RCC 7860 (cell line): Measurements from ENCODE around the gene CDH20.

Experiments used
- DNase-seq: peaks from one replicate; pipeline ENCODE4 v3.0.0-alpha.2; 2015; ENCODE audit warnings: low spot score
- FAIRE-seq: peaks from 2 replicates; lab custom pipeline; 2012; peaks lifted over from hg19 to GRCh38; lab: Jason Lieb, UNC

The CDH20 gene

DNA sequence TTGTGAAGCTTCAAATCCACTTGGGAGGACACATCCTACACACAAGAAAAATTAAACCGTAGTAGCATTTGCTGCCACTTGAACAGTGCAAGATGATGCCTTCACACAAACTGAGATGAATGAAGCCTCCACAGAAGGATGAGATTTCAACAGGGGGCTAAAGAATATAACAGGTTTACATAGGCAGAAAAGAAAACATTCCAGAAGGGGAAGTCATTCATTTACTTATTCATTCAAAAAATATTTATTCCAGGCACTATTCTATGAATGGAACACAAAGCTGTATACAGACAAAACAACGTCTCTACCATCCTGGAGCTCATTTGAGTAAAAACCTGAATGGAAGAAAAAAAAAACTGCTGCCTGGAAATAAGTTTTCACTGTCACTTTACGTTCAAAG, 170.5 kb downstream of the CDH20 start:
- no peak for FAIRE-seq
- no peak for DNase-seq

DNA sequence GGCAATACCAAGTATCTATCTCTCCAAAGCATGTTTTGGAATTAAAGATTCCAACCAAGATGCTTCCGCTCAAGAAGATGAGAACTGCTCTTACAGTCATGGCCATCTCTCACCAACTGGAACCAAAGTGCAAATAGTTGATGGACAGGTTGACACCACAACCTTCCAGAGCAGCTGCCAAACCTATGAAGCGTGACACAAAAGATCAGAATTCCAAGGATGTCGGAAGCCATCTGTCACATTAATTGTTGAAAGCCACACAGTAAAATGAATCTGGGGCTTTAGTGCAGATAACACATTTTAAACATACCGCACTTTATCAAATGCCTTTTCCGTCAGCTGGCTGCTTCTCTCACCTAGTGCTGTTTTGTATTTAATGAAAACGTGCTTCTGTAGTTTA, 195.7 kb downstream of the CDH20 start:
- DNase-seq (peak; percentile 66), FAIRE-seq (peak; percentile 78)

DNA sequence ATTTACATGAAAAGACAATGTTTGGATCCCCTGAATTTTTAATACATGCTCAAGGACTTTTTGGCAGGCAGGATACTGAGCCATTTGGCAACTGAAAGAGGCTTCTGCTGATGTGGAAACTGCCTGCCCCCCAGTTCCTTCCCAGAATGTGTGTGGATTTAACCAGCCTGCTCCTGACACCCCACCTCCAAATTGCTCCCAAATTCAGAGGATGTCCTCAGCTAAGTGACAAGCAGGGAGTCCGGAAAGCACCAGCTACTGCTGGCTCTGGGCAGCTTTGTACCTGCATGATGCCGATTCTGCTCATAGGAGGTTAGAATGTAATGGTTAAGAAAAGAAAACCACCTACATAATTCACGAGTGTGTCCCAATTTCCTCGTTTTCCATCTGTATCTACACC, 197.5 kb downstream of the CDH20 start:
- FAIRE-seq (no peak), DNase-seq (no peak)

DNA sequence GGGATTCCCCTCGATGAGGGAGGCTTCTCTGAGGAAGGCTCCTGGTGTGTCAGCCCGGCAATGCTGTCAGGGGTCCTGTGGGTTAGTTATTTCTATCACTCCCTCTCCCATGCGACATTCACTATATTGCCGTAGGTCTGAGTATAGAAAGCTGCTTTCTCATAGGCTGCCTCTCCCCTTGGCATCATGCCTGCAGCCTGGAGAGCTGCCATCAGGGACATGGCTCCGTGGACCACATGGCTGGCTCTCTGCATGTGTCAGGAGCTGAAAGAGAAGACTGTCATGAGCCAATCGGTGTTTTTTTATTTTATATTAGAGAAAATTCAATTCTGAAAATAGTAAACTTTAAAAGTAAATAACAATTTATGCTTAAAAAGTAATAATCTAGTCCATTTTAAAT, 198.0 kb downstream of the CDH20 start:
- DNase-seq = no peak
- FAIRE-seq = no peak

DNA sequence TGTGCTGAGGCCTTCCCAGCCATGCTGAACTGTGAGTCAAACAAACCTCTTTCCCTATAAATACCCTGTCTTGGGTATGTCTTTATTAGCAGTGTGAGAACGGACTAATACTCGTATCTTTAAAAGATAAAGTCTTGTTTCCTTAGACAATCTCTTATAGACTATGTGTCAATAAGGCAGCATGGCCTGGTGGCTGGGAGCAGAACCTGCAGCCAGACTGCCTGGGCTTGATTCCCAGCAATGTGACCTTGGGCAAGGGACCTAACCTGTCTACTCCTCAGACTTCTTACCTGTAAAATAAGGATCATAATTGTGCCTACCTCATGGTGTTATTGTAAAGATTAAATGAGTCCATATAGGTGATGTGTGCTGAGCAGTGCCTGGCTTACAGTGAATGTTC, 198.7 kb downstream of the CDH20 start:
- no peak for FAIRE-seq
- DNase-seq = no peak

DNA sequence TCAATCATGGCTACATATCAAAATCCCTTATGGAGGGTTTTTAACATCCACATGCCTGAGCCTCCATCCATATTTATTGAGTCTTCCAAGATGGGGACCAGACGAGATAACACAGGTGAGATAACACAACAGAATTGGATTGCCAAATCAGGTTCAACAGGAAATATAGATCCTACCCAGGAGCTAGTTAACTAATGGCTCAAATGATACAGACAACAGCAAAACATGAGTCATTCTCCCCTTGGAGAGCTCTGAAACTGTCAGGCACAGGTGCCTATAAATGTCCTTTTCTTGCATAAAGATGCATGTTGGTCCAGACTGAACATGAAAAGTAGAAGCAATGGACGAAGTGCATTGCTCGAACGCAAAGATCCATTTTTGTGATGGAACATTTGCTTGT, 202.2 kb downstream of the CDH20 start:
- DNase-seq (no peak), FAIRE-seq (no peak)

DNA sequence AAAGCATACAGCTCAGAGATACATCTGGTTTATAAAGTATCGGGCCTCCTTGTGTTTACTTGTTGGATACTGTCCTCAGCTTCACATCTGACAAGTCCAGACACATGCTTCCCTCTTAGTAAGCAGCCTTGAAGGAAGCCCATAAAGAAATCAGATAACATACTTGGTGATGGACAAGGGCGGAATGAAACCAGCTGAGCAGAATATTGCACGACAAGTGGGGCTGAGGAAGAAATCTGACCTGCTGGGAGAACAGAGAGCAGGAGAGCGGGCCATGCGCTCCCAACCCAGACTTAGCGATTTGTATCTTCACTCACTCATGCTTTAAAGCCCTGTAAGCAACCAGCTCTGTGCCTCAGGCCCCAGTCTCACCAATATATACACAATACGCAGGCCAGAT, 208.4 kb downstream of the CDH20 start:
- FAIRE-seq (no peak), DNase-seq (no peak)

DNA sequence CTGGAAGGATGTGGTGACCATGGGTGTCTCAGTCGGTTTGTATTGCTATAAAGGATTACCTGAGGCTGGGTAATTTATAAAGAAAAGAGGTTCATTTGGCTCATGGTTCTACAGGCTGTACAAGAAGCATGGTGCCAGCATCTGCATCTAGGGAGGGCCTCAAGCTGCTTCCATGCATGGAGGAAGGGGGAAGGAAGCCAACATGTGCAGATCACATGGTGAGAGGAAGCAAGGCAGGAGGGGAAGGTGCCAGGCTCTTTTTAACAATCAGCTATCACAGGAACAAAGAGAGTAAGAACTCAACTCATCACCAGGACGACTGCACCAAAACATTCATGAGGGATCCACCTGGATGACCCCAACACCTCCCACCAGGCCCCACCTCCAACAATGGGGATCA, 209.4 kb downstream of the CDH20 start:
- DNase-seq (no peak), FAIRE-seq (no peak)

DNA sequence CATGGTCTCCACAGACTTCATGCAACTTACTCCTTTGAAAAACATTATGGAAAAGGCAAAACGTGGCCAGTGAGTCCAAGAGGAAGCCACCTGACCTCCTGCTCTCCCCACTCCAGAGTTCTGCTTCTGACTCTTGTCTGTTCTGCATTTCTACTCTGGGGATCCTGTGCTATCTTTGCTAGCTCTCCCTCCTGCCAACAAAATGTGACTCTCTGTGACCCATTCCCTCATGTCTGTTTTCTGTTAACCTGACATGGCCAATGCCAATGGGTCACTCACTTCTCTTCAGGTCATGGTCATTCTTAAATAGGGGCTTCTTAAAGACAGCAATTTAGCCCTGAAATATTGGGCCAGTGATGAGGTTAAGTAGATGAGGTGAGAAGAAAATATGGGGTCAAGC, 210.3 kb downstream of the CDH20 start:
- no peak for DNase-seq
- no peak for FAIRE-seq

DNA sequence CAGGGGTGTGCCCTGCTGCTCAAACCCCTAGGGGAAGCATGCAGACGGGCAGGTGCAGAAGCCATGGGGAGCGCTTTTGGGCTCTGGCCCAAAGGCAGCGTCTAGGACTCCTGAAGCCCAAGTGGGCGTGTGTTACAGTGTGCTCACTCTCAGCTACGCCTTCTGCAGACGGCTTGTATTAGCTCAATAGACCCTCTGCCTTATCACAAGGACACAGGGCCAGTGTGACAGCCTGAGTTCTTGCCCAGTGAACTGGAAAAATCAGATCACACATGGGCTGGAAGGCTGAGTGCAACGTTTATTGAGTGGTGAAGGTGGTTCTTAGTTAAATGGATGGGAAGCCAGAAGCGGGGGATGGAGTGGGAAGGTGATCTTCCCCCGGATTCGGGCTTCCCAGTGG, 210.9 kb downstream of the CDH20 start:
- DNase-seq (no peak), FAIRE-seq (no peak)

DNA sequence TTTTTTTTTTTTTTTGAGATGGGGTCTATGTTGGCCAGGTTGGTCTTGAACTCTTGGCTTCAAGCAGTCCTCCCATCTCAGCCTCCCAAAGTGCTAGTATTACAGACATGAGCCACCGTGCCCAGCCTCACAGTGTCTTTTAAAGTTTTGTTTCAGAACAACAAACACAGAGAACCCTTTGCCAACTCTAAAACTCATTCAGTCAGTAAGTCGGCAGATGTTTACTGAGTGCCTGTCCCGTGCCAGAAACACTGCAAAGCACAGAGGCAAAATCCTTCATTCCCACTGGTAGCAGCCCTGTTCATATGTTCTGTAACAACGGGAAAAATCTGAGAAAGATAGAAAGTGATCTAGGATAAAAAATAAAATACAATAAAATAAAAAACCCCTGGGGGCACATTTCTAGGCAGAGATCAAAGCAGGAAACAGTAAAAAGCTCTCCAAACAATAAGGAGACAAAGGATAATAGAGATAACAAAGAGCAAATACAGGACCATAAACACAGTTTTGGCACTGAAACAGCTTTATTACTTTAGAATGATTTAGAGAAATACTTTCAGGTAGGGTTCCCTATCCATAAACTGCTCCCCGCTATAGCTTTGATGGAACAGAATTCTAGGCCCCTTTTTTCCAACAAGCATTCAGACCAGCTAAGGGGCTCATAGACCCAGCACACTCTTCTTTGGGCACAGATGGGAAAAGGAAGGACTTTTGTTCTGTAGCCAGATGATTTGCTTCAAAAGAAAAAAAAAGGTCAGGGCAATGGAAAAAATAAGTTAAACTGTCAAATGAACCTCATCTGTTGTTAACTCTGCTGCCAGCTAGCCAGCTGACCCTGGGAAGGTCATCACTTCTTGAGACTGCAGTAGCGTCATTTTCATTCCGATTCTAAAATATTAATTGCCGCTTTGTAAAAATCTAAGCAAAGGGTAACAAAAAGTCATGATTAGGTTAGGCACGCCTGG, 212.3 kb downstream of the CDH20 start:
- FAIRE-seq = no peak

DNA sequence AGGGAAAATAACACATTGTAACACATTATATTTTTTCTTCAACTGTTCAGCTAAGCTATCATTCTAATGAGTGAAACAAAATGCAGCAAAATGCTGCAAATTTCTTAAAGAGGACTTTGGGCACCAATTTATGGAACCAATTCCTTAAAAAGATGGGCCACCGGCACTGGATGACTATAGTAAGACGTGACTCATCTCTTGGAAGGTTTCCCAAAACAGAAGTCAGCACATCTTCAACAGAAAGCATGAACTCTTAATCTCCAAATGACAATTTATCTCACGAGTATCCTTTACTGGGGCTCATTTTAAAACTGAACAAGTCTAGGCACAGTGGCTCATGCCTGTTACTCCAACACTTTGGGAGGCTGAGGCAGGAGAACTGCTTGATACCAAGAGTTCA, 213.4 kb downstream of the CDH20 start:
- DNase-seq (peak; percentile 10), FAIRE-seq (no peak)

More for the DNA sequence above, 212.3 kb downstream of the CDH20 start:
- no peak for DNase-seq

DNA sequence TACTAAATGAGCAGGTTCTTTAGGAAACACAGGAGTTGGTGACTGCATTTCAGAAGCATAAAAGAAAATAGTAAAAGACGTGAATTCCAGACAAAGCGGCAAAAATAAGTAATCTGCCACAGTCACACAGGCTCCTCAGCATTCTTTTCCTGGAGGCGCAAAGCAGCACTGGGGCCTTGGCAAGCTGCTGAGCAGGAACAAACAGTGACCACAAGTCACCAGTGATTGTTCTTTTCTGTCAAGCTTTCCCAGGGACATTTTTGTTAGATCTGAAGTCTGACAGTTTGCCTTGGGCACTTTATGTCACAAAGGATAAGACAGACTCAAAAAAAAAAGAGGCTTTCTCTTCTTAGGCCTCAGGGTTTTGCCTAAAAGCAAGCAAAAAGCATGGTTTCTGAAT, 216.2 kb downstream of the CDH20 start:
- DNase-seq (no peak), FAIRE-seq (no peak)

DNA sequence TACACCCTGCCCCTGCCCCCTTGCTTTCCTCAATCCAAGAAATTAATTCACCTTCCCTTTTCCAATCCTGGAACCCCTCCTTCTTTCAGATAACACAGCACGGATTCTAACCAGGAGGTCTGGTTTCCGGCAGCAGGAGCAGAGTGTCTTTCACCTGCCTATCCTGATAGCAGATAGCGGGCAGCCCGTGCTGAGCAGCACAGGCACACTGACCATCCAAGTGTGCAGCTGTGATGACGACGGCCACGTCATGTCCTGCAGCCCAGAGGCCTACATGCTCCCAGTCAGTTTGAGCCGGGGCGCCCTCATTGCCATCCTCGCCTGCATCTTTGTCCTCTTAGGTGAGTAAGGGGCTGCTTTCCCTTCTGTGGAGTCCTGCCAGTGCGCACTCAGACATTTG, 216.7 kb downstream of the CDH20 start:
- FAIRE-seq = no peak
- no peak for DNase-seq

DNA sequence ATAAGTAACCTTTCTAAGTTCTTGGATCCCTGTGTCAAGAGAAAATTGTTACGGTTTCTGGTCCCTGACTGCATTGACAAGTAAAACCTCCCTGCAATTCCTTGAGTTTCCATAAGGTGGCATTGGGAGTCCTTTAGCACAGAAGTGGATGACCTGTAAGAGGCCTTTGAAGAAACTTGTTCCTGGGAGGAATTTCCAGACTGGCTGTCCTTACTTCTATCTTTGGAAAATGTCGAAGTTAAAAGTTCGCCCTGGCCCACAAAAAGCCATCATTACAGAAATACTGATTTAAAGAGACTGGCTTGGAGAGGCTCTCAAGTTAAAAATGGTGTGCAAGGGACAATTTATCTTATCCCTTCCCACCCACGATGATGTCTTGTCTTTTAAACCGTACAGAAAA, 218.4 kb downstream of the CDH20 start:
- DNase-seq = peak; percentile 50
- FAIRE-seq = peak; percentile 53

DNA sequence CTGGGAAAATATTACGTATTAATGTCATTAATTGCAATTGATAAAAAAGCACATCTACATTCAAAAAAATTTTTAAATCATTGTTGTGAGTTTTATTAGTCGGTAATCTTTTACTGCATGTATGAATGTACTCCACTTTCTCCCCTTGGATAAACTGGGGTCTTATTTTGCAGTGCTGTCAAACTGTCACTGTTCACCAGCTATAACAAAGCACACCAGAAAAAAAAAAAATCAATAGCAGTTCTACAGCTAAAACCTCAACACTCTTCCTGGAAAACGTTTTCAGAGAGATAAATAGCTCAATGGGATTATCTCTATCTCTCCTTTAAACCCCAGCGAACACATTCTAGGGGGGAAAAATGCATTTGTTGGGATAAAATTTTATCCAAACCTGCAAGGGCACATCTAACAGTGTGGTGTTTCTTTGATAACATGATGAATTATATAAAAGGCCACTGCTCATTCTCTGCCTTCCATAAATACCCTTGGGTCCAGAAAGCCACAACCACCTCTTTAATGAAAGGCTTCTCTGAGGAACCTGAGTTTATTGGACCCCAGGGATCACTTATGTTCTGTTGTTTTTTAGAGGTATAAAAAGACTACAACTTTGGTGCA, 219.9 kb downstream of the CDH20 start:
- DNase-seq (no peak), FAIRE-seq (no peak)

DNA sequence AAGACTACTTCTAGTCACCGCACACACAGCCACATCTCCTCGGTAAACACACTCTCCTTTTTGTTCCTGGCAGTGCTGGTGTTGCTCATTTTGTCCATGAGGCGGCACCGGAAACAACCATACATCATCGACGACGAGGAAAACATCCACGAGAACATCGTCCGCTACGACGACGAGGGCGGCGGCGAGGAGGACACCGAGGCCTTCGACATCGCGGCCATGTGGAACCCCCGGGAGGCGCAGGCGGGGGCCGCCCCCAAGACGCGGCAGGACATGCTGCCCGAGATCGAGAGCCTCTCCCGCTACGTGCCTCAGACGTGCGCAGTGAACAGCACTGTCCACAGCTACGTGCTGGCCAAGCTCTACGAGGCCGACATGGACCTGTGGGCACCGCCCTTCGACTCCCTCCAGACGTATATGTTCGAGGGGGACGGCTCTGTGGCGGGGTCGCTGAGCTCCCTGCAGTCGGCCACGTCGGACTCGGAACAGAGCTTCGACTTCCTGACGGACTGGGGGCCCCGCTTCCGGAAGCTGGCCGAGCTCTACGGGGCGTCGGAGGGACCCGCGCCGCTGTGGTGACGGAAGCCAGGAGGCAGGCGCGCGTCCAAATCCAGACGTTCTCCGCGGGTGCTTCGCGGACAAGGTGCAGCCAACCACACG, 221.0 kb downstream of the CDH20 start:
- FAIRE-seq = no peak
- DNase-seq = no peak

DNA sequence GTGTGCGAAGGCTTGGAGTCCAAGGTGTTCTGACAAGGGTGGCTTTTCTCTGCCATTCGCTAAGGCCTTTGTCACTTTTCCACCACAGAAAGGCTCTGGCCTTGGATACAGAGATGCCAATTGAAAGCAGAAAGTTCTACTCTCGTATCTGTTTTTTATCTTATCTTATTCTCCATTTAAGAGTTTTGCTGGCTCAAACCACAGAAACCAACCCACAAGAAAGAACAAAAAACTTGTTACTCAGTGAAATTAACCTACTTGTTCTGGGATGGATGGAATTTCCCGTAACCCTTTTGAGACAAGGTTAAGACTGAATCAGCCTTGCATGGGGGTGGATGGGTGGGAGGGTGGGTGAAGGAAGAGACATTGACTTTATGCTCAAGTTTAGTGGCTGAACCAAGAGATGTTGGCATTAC, 221.7 kb downstream of the CDH20 start:
- DNase-seq (no peak), FAIRE-seq (no peak)

DNA sequence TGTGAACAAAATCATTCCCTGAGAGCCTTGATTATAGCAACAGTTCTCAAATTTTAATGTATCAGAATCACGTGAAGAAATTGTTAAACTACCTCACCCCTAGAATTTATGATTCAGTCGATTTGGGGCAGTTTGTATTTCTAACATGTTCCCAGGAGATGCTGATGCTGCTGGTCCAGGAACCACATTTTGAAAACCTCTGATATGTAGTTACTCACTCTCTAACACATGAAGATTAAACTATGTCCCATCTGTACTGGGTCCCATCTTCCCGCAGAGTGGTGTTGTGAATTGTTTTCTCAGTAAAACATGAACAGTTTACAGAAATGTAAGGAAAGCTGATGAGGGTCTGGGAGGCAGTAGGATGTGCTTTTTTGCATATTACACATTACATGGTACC, 223.1 kb downstream of the CDH20 start:
- FAIRE-seq (no peak), DNase-seq (no peak)

DNA sequence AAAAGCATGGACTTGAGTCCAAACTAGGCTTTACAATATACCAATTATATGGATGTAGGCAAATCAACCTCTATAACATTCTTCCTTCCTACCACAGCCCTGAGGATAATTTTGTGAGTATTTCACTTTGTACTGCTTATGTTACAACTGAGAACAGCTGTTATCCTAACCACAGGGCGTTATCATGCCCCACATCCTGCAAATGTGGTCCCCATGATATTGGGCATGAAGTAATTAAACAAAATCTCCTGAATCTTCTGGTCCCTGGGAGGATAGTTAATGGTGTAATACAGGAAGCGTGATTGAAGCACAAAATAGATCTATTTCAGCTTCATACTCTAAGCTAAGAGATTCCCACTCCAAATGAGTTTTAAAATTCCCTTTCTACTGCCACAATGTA, 223.6 kb downstream of the CDH20 start:
- FAIRE-seq = no peak
- no peak for DNase-seq

DNA sequence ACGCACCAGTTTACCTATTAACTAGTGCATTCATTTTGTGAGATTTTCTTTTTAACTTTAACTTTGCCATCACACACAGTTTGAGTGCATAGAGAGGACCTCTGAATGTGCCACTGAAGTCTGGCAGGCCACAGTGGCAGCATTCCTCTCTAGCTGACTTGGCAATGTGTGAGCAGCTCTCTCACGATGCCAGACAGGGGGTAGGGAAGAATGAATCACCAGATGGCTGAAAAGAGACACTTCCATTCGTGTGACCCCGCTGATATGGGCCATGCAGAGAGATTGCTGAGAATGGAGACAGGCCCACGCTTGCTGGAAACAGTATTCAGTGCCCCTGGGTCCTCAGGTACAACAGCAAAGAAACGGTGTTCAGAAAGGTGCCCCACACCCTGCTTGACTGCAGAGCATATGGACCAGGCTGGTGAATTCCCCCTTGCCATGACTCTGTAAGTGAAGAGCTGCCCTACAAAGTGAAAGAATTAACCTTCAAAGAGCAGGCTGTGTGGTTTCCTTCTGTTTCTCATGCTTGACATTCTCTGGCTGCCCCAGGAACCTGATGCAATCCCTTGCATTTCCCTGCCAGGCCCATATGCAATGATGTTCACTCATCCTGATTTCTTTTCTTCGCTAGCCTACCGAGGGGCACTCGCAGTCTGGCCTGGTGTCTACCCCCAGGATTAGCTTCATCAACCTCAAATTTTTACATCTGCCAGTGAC, 236.1 kb downstream of the CDH20 start:
- FAIRE-seq (peak; percentile 91), DNase-seq (peak; percentile 88)
